ENCODE measurements around the gene ZBTB4.

GRCh38 chr17:7466318-7466638 is 13.2 kb downstream of the ZBTB4 start:
- TF ChIP-seq EP300 (IDR thresholded peaks at IDR 0.05; ENCODE audit: borderline replicate concordance) = no peak
- TF ChIP-seq YY1 (IDR thresholded peaks at IDR 0.05; ENCODE audit: low read depth) = no peak
- TF ChIP-seq RAD21 (IDR thresholded peaks at IDR 0.05; ENCODE audit: low read depth) = no peak
- no peak for TF ChIP-seq USF1 (IDR thresholded peaks at IDR 0.05)
- TF ChIP-seq REST (IDR thresholded peaks at IDR 0.05; ENCODE audit: low read depth) = no peak
- no peak for TF ChIP-seq EGR1 (IDR thresholded peaks at IDR 0.05)
- TF ChIP-seq, protein P1, sequence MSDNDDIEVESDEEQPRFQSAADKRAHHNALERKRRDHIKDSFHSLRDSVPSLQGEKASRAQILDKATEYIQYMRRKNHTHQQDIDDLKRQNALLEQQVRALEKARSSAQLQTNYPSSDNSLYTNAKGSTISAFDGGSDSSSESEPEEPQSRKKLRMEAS (IDR thresholded peaks at IDR 0.05) = no peak
- TF ChIP-seq FOXM1 (IDR thresholded peaks at IDR 0.05; ENCODE audit: borderline replicate concordance, low read depth) = no peak
